ENCODE data around the gene DLD. TPM values are rescaled to one million over a fixed set of nuclear protein-coding genes. Genes with fewer than 3 reads are reported as not detected.
"Not testable (repeated sequence)": the region's sequence is repeated elsewhere in the genome, so short reads cannot be mapped to it uniquely, and the experiment has no call there.

DLD gene
- total RNA-seq, 1 donor from 2014 or later = 299 TPM

DNA sequence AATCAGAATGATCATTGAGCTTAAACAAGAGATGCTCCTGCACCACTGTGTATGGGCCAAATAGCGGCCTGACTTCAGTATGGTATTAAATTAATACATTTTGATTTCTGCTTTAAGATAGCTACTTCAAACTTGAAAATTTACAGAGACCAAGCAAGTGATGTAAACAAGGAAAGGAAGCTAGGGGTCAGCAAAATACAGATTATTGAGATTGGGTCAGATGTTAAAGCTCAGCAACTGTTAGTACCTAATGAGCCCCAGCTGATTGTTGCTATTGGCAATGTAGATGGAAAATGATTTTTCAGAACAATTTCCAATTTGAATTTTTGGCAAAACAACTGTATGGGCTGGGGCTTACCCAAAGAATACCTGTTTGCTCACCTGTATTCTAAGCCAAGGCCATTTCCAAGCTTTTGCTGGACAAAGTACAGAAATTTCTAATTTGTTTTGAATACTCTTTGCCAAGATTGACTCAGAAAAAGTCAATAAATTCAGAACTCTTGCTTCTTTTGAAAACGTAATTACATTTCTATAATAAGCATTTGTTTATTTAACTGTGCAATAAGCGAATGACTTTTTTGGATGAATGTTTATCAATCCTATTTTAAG lies 23.0 kb upstream of the DLD start:
- intact Hi-C loops (cut with DNase I) = no loop called here

DNA sequence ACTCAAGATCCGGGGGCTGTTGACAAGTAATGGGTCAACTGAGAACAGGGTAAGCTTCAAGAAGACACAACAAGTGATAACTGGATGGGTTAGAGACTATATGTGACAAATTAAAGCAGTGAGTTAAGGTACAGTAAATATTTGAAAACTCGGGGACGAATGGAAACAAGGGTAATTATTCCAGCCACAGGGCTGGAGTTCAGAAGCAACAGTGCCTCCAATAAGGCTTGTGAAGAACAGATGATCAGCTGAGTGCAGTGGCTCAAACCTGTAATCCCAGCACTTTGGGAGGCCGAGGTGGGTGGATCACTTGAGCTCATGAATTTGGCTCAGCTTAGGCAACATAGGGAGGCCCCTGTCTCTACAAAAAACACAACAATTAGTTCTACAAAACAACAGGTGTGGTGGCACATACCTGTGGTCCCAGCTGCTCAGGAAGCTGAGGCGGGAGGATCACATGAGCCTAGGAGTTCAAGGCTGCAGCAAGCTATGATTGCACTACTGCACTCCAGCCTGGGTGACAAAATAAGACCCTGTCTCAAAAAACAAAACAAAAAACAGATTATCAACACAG lies 20.5 kb upstream of the DLD start:
- intact Hi-C loops (cut with DNase I) = loop anchor here (5.0 kb wide), 1 partner anchor 408 kb away; no protein-coding TSS in a partner anchor
- no peak for DNase-seq (ENCODE audit: low spot score)

More for the DNA sequence above, 23.0 kb upstream of the DLD start:
- DNase-seq (ENCODE audit: low spot score) = no peak

DNA sequence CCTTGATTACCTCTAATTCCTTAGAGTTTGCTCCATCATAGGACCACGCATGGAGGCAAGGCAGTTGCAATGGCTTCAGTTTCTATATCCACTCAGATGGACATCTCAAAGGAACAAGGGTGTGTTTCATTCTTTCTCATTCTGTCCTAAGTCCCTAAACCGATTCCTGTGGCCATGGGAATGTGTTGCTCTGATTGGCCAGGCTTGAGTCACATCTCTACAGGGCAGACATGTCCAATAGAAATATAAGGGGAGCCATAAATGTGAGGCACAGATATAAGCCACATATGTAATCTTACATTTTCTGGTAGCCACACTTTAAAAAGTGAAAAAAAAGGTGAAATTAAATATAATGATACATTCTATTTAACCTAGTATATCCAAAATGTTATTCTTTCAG lies 16.9 kb upstream of the DLD start:
- intact Hi-C loops (cut with DNase I) = loop anchor here (5.0 kb wide), 1 partner anchor 412 kb away; no protein-coding TSS in a partner anchor
- DNase-seq (ENCODE audit: low spot score) = no peak

DNA sequence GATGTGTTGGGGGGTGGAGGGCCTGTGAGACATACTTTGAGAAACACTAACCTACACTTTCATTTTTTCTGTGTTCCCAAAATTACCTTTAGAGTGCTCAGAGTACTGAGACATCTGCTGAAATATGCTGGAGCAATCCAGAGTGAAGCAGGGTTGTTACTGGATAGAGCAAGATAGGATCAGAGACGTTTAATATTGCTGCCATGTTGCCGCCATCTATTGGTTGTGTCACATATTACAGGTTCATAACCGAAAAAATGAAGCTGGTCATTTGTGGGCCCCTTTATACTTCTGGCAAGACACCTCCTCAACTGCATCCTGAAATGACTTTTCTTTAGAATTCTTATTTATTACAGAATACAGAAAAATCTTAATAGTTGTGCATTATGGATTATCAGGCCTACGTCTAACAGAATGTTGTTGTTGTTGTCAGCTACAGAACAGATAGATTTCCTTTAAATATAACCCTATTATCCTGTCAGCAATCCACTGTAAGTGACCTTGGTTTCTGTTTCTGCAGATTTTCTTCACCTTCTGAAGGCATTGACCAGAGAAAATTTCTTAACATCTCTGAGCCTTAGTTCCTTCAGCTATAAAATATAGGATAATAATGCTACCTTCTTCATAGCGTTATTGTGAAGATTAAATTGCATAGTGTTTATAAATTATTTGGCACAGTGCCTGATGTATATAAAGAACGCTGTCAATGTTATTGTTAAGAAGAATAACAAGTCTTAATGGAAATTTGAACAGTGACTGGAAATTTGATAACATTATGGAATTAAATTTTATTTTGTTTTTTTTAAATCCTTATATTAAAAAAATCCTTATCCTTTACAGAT lies 16.2 kb upstream of the DLD start:
- intact Hi-C loops (cut with DNase I) = loop anchor here (5.0 kb wide), 4 partner anchors 133 to 673 kb away; partner anchors contain the start of gene CBLL1
- no peak for DNase-seq (ENCODE audit: low spot score)

DNA sequence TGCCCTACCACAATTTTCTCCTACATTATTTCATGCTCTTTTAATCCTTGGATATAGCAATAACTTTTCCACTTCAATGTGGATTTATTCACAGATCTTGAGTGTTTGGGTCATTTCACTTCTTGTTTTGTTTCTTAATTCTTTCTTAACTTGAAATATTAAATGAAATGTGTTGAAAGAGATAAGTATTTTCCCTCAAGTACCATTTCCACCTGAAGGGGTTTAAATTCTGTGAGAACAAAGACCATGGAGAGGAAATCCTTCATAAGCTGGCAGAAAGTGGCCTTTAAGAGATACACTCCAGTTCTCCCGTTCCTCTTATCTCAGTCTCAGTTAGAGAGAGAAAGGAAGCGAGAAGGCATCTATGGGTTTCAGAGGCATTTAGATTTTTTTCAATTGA lies 14.1 kb upstream of the DLD start:
- no peak for DNase-seq (ENCODE audit: low spot score)
- intact Hi-C loops (cut with DNase I) = loop anchor here (5.0 kb wide), 3 partner anchors 135 to 675 kb away; partner anchors contain the start of gene CBLL1

DNA sequence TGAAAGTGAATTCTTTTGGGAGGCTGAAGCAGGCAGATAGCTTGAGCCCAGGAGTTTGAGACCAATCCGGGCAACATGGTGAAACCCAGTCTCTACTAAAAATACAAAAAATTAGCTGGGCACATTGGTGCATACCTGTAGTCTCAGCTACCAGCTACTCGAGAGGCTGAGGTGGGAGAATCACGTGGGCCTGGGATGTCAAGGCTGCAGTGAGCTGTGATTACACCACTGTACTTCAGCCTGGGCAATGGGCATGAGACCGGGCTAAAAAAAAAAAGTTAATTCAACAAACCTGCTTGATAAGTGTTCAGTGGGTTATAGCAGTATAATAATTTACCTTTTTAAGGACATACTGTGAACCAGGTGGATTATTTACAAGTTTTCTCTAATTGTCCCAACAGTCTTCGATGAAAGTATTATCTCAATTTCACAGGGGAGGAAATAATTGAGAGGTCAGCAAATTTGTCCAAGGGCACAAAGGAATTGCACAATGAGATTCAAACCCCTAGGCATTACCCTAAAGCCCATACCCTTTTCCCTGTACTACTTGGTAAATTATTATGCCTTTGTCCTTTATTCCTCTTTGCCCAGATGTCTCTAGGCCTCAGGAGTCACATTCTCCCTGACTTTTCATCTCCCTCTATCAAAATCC lies 13.1 kb upstream of the DLD start:
- DNase-seq (ENCODE audit: low spot score) = no peak
- intact Hi-C loops (cut with DNase I) = loop anchor here (5.0 kb wide), 3 partner anchors 136 to 676 kb away; partner anchors contain the start of gene CBLL1

DNA sequence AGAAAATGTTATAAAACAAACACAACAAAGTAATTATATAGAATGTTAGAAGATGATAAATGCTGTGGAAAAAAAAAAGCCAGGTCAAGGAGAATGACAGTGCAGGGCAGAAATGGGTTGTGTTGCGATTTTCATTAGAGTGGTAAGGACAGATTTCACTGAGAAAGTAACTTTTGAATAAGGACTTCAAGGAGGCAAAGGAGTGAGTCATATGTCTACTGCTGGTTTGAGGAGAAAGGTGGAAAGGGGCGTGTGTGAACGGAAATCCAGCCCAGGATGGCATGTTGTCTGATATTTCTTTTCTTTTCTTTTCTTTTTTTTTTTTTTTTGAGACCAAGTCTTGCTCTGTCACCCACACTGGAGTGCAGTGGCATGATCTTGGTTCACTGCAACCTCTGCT lies 12.3 kb upstream of the DLD start:
- intact Hi-C loops (cut with DNase I) = loop anchor here (5.0 kb wide), 3 partner anchors 136 to 676 kb away; partner anchors contain the start of gene CBLL1
- DNase-seq (ENCODE audit: low spot score) = no peak

DNA sequence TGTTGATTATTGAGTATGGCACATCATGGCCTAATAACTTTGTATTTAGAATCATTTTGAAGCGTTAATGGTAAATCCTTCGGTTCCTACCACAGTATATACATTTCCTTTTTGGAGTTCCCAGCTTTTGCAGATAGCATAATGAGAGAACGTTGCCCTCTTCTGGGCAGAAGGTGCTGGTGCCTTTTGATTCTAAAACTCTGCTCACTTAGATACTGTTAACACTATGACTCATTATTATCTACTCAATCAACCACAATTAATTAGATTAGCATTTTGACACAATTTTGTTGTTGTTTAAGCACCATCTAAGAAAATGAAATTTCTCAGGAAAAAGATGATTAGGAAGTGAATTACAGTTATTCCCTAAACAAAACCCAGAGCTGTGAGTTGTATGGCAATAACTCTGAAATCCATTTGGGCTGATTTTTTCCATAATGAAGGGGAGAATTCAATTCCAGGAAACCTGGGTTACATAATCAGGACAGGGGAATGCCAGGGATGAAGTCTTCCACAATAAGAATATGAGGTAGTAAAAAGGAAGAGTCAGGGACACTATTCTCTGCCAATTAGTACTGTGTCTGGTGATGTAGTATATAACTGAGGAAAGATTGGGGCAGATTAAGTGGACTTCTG lies 11.5 kb upstream of the DLD start:
- no peak for DNase-seq (ENCODE audit: low spot score)
- intact Hi-C loops (cut with DNase I) = loop anchor here (5.0 kb wide), 3 partner anchors 137 to 677 kb away; partner anchors contain the start of gene CBLL1

DNA sequence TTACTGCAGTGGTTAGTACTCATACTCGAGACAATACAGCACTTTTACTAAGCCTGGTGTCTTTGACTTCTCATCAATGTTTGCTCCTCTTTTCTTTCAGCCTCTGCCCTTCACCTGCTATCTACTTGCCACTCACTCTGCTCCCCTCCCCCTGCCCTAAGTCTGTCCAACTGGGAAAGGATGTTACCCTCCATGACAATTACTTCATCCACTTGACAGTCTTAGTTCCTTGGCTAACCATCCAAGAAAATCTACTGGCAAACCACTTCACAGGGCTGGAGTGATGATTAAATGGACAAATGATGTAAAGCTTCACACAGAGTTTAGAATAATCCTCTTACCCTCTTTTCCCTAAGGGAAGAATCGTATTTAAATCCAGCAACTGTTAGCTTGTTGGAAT lies 8.2 kb upstream of the DLD start:
- no peak for DNase-seq (ENCODE audit: low spot score)
- intact Hi-C loops (cut with DNase I) = no loop called here

DNA sequence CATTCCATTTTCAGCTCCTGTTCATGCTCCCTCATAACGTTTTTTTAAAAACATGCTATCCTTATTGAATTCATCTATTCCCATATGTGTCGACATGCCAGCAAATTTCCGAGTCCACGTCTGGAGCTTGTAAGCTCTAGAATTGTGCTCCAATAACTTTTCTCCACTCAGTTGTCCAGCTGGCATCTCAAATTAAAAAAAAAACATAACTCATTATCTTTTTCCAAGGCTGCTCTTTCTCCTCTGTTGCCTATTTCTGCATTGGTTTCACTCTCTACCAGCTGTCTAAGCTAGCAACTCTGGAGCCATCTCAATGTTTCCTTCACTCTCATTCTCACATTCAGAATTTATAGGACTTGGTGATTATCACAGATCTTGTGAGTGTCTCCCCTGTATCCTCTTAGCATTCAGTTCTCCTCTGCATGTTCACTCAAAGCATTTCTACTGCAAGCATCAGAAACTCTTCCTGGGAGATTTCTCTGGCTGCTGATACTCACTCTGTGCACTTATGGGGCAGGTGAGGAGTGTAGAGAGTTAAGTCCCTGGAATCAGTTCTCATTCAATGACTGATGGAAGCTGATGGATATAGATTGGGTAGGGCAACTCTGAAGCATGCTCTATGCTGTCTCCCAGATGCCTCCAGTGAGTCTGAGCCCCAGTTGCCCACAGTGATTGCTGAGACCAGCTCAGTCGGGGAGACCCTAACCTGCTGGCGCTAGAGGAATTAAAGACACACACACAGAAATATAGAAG lies 6.7 kb upstream of the DLD start:
- intact Hi-C loops (cut with DNase I) = no loop called here
- no peak for DNase-seq (ENCODE audit: low spot score)

DNA sequence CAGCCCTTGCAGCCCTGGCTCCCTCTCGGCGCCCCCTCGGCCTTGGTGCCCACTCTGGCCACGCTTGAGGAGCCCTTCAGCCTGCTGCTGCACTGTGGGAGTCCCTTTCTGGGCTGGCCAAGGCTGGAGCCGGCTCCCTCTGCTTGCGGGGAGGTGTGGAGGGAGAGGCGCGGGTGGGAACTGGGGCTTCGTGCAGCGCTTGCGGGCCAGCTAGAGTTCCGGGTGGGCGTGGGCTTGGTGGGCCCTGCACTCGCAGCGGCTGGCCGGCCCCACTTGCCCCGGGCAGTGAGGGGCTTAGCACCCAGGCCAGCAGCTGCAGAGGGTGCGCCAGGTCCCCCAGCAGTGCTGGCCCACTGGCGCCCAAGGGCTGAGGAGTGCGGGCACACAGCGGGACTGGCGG lies 3.2 kb upstream of the DLD start:
- intact Hi-C loops (cut with DNase I) = not testable (repeated sequence)

DNA sequence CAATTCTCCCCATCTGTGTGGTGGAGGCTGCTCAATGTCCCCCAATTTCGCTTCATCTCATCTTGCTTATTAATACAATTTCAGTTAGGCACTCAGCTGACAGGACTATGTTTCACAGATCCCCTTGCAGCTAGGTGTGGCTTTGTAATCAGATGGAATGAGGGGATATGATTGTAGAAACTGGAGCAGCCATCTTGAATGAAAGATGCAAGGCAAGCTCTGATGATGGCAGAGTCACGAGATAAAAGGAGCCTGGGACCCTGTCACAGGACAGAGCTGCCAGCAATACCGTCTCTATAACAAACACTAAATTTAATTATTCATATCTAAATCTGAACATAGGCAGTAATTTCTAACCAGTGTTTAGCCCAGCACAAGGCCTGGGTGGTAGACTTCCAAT lies 991 bp upstream of the DLD start:
- intact Hi-C loops (cut with DNase I) = loop anchor here (5.0 kb wide), 2 partner anchors 77 to 127 kb away; no protein-coding TSS in a partner anchor
- no peak for DNase-seq (ENCODE audit: low spot score)

More for the DNA sequence above, 3.2 kb upstream of the DLD start:
- not testable (repeated sequence) for DNase-seq (ENCODE audit: low spot score)

DNA sequence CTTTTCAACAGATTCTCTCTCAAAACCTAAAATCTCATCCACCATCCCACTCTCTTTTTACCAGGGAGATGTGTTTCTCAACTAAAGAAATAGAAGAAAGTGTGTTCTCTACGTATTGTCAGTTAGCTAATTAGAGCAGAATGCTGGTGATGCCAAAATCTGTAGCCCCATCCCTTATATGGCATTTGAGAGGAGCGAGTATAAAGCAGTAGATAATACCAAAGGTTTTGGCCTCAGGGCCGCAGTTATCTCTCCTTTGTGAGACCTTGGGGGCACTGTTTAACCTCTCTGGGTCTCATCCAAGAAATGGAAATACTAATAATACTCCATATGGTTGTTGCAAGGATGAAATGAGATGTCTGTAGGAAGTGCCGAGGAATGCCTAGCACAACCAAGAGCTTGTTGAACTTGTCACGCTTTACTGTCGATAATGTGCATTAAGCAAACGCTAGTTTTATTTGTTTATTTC lies 456 bp upstream of the DLD start:
- intact Hi-C loops (cut with DNase I) = loop anchor here (5.0 kb wide), 2 partner anchors 77 to 127 kb away; no protein-coding TSS in a partner anchor
- DNase-seq (ENCODE audit: low spot score) = no peak

DNA sequence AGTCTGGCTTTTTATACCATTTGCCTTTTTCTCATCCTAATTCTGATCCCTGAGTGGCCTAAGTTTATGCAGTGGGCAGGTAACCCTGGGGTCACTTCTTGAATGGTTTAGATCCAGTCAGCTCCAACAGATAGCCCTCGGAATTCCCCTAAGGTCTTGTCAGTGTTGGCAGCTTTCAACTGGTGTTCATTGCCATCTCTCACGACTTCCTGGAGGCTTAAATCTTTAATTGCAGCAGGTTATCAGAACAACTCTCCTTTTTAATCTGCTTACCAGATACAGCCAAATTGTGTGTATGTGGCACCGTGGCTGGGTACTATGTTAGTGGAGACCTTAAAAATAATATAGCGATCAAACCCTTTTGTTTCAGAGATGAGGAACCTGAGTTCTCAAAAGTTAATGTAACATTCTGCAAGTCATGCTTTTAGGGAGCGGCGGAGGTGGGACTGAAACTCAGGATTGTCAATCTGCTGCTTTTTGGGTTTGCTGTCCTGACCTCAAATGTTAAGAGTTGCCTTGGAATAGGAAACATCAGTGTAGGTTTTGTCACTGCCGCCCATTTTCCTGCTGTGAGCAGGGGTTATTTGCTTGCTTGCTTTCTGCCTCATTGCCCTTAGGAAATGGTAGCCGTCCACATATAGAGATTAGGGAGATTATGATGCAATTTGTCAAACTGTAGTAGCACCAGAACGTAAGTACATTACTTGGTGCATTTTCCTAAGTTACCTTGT lies 818 bp downstream of the DLD start:
- intact Hi-C loops (cut with DNase I) = loop anchor here (5.0 kb wide), 2 partner anchors 76 to 126 kb away; no protein-coding TSS in a partner anchor

DNA sequence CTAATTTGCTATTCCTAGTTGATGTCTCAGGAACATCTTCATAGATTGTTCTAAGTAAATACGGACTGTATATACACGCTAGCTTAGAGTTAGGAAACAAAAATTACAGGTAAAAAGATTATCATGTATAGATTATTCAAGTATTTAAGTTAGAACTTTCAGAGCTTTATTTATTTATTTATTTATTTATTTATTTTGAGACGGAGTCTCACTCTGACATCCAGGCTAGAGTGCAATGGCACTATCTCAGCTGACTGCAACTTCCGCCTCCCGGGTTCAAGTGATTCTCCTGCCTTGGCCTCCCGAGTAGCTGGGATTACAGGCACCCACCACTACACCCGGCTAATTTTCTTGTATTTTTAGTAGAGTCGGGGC lies 1.4 kb downstream of the DLD start:
- intact Hi-C loops (cut with DNase I) = loop anchor here (5.0 kb wide), 2 partner anchors 75 to 125 kb away; no protein-coding TSS in a partner anchor
- DNase-seq (ENCODE audit: low spot score) = not testable (repeated sequence)

More for the DNA sequence above, 818 bp downstream of the DLD start:
- DNase-seq (ENCODE audit: low spot score) = no peak

DNA sequence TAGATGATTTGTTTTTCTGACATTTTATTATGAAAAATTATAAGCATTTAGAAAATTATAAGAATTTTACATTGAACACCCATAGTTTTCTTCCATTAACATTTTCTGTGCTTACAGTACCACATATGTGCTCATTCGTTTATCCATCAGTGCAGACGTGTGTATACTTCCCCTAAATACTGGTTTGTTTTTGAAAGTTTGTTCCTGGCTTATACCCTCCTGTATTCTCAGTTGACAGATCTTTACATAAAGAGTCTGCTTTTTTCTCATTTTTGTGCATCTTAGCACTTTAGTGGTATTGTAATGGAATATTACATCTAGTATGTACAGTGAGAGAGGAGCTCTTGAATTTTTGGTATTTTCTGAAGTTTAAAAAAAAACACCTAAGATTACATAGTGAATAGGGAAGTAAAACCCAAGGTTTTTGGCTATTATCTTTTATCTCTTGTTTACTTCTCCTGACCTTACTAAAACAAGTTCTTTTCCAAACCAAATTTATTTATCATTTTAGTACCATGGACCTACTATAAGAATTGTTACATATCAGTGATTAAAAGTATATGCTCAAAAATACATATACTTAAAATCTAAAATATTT lies 8.1 kb downstream of the DLD start:
- DNase-seq (ENCODE audit: low spot score) = no peak
- intact Hi-C loops (cut with DNase I) = no loop called here

DNA sequence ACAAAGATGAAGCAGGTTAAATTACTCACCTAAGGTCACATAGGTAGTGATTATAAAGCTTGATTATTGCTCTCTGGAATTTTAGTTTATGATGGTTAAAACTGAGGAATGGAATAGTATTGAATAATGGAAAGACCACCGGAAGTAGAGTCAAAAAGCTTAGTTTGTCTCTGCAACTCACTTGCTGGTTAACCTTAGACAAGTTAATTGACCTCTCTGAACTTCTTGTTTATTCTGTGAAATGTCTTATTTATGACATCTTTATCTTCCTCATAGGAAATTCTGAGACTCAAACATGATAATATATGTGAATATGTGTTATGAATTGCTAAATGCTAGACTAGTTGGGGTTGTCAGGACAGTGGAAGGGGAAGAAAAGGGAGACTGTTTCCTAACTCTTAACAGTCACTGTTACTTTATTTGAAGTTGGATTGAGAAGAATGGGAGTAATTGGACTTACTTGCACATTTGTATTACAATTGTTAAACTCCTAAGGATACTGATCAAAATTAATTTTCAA lies 9.6 kb downstream of the DLD start:
- no peak for DNase-seq (ENCODE audit: low spot score)
- intact Hi-C loops (cut with DNase I) = no loop called here
